ENCODE data around the gene PPIF.

DNA sequence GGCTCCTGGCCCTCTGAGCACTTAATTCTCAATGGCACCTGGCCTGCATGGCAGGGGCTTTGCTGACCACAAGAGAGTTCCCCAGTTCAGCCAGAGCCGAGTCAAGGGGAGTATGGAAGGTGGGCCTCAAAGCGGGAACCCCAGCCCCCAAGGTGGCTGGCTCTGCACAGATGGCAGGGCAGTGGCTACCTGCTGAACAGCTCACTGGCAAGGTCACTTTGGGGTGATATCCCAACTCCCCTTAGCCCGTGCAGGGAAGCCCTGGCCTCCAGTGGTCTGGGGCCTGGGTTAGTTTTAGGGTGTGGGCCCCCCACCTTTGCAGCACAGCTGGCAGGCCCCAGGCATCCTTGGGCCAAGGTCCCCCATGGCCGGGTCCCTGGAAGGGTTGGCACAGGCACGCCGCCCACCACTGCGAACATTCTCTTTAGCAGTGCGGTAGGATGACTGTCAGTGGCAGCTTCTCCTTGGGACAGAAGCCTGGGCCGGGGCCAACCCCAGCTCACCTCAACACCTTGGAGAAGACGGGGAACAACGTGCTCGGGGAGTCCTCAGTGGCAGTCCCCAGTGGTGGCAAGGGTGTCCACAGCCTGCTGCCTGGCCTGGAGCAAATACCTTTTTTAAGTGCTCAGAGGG is 36.8 kb downstream of the PPIF start:
- TF ChIP-seq, protein P1, sequence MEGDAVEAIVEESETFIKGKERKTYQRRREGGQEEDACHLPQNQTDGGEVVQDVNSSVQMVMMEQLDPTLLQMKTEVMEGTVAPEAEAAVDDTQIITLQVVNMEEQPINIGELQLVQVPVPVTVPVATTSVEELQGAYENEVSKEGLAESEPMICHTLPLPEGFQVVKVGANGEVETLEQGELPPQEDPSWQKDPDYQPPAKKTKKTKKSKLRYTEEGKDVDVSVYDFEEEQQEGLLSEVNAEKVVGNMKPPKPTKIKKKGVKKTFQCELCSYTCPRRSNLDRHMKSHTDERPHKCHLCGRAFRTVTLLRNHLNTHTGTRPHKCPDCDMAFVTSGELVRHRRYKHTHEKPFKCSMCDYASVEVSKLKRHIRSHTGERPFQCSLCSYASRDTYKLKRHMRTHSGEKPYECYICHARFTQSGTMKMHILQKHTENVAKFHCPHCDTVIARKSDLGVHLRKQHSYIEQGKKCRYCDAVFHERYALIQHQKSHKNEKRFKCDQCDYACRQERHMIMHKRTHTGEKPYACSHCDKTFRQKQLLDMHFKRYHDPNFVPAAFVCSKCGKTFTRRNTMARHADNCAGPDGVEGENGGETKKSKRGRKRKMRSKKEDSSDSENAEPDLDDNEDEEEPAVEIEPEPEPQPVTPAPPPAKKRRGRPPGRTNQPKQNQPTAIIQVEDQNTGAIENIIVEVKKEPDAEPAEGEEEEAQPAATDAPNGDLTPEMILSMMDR (conservative IDR thresholded peaks at IDR 0.05 in 1 of 2, IDR thresholded peaks at IDR 0.05 in 1 of 2; ENCODE audit: extremely low read depth in 1 of 2, insufficient read depth in 1 of 2, low read depth in 1 of 2, low read length in 2 of 2): no peak
- no peak for TF ChIP-seq EZH2 (IDR thresholded peaks at IDR 0.05; ENCODE audit: borderline replicate concordance, low read length)
